Measurements from ENCODE around the gene CRY2. TPM values are rescaled to one million over a fixed set of nuclear protein-coding genes. Genes with fewer than 3 reads are reported as not detected.
"Not testable (repeated sequence)": the region's sequence is repeated elsewhere in the genome, so short reads cannot be mapped to it uniquely, and the experiment has no call there.

Gene CRY2
- total RNA-seq, 6 donors from 2014 or later, result 51.1 to 103 (median 63.2) TPM

GRCh38 chr11:45805305-45806071, 41.8 kb upstream of the CRY2 start:
- H3K4me3 ChIP-seq, result peak overlapping the region; percentile 38 to 92 (median 73)
- 18 to 26% methylated on average over 22 to 23 of the region's 29 CpGs for WGBS, 2 donors
- DNase-seq (peak in 1 of 2 donors; percentile 48), ATAC-seq (ENCODE audit: low FRiP score in 2 of 2) (peak; percentile 0 to 49)
- H3K27me3 ChIP-seq, result no peaks in the 10 kb centered on the region
- TF ChIP-seq POLR2AphosphoS5 (IDR thresholded peaks at IDR 0.05) (no peak), CTCF (IDR thresholded peaks at IDR 0.05) (no peak), EP300 (IDR thresholded peaks at IDR 0.05) (no peak), POLR2A (IDR thresholded peaks at IDR 0.05) (no peak)
- peaks cover 0 to 25% (median 14%) of the 10 kb centered on the region in 4 donors for H3K36me3 ChIP-seq
- peaks cover 32 to 61% (median 36%) of the 10 kb centered on the region in 4 donors for H3K4me1 ChIP-seq
- H3K27ac ChIP-seq, result peak overlapping the region; percentile 88 to 99 (median 94)
- no peaks in the 10 kb centered on the region for H3K9me3 ChIP-seq

DNA sequence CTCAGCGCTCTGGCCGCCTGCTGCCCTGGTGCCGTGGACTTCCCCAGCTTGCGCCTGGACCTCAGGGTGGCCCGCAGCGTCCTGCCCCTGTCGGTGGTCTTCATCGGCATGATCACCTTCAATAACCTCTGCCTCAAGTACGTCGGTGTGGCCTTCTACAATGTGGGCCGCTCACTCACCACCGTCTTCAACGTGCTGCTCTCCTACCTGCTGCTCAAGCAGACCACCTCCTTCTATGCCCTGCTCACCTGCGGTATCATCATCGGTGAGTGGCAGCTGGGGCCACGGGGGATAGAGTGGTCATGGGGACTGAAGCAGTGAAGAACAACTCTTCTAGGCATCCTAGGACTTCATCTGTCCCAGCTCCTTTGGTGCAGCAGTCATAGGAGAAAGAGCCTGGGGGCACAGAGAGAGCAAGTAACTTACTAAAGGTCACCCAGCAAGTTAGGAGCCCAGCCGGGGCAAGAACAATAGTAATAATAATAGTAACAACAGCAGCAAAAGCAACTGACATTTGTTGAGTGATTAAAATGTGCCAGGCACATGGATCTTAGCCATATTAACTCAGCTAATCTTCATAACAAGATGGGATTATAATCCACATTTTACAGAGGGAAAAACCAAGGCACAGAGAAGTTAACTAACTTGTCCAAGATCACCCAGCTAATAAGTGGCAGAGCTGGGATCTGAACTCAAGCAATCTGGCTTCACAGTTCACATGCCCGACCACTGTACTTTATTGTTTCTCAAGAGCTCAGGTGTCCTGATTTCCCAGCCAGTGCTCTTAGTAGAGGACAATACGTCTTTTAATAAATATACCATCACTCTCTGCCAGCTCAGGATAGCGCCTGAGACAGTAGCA, 41.0 kb upstream of the CRY2 start:
- peak in 1 of 2 donors; percentile 67 for DNase-seq
- Histone ChIP-seq H3K27me3 (no peaks in the 10 kb centered on the region), H3K9me3 (no peaks in the 10 kb centered on the region), H3K36me3 (peaks cover 6 to 33% (median 22%) of the 10 kb centered on the region in 4 donors), H3K4me3 (peak overlapping the region in 3 of 4 donors; percentile 66 to 92 (median 80)), H3K4me1 (peaks cover 32 to 61% (median 36%) of the 10 kb centered on the region in 4 donors), H3K27ac (peak overlapping the region in 1 of 4 donors; percentile 92)
- WGBS, 2 donors, result 71 to 82% methylated on average over 20 of the region's 20 CpGs
- no peak for ATAC-seq (ENCODE audit: low FRiP score in 2 of 2)
- TF ChIP-seq POLR2AphosphoS5 (IDR thresholded peaks at IDR 0.05), result no peak
- no peak for TF ChIP-seq CTCF (IDR thresholded peaks at IDR 0.05)
- TF ChIP-seq EP300 (IDR thresholded peaks at IDR 0.05), result no peak
- no peak for TF ChIP-seq POLR2A (IDR thresholded peaks at IDR 0.05)

DNA sequence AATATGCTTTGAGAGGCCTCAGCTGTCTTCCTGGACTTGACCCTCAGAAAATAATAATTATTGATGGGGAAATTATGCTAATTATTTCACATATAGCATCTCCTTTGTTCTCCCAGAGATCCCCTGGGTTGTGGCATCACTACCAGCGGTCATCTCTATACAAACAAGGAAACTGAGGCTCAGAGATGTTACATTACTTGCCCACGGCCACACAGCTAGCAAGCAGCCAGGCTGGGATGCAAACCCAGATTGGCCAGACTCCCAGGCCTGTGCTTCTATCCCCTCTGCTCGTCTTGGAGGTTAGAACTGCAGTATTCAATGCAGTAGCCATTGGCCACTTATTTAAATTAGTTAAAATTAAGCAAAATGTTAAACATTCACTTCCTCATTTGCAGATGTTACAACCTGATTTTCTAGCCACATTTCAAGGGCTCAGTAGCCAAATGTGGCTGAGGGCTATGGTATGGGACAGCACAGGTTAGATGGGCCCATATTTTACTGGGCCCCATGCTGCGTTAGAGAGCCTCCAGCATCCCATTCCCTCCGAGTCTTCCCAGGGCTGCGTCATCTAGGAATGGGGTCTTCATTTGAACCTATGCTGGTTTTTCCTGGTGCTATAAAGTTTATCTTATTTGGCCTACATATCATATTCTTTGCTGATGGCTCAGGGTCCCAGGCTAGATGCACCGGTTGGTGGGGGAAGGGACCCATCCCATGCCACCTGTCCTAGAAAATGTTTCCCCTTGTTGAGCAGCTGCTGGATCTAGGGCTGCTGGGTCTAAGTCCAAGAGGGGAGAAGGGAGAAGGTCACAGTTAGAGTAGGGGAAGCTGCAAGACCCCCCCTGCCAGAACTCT, 40.1 kb upstream of the CRY2 start:
- Histone ChIP-seq H3K4me1 (peaks cover 32 to 58% (median 34%) of the 10 kb centered on the region in 4 donors), H3K9me3 (no peaks in the 10 kb centered on the region), H3K27me3 (no peaks in the 10 kb centered on the region), H3K36me3 (peaks cover 10 to 42% (median 31%) of the 10 kb centered on the region in 4 donors), H3K4me3 (peak overlapping the region in 1 of 4 donors; percentile 66), H3K27ac (no peak overlapping the region)
- no peak for DNase-seq
- no peak for TF ChIP-seq CTCF (IDR thresholded peaks at IDR 0.05)
- TF ChIP-seq POLR2AphosphoS5 (IDR thresholded peaks at IDR 0.05), result no peak
- no peak for TF ChIP-seq EP300 (IDR thresholded peaks at IDR 0.05)
- TF ChIP-seq POLR2A (IDR thresholded peaks at IDR 0.05), result no peak
- 71 to 76% methylated on average over 7 of the region's 7 CpGs for WGBS, 2 donors
- ATAC-seq (ENCODE audit: low FRiP score in 2 of 2), result no peak

DNA sequence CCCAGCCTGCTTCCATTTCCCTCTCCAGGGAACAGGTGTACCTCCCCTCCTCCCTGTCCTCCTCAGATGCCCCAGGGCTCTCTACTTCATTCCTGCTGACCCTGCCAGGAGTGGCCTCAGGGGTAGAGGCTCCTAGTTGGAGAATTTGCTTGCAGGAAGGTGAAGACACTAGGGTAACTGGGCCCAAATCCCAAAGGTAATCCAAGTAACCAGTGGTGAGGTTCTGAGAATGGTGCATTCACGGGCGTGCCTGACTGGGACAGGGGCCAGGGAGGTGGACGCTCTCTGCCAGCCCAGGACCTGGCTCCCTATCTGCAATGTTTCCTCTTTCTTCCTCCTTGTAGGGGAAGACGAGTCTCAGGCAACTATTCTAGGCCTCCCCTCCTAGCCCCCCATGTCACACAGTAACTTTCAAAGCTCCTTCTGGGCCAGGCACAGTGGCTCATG, 39.5 kb upstream of the CRY2 start:
- TF ChIP-seq POLR2A (IDR thresholded peaks at IDR 0.05) (no peak), EP300 (IDR thresholded peaks at IDR 0.05) (no peak)
- Histone ChIP-seq H3K9me3 (no peaks in the 10 kb centered on the region), H3K36me3 (peaks cover 10 to 47% (median 34%) of the 10 kb centered on the region in 4 donors), H3K27ac (no peak overlapping the region), H3K4me3 (peak overlapping the region in 1 of 4 donors; percentile 10), H3K4me1 (peaks cover 32 to 57% (median 34%) of the 10 kb centered on the region in 4 donors), H3K27me3 (no peaks in the 10 kb centered on the region)
- no peak for ATAC-seq (ENCODE audit: low FRiP score in 2 of 2)
- DNase-seq, result no peak
- 57 to 80% methylated on average over 4 of the region's 4 CpGs for WGBS, 2 donors

DNA sequence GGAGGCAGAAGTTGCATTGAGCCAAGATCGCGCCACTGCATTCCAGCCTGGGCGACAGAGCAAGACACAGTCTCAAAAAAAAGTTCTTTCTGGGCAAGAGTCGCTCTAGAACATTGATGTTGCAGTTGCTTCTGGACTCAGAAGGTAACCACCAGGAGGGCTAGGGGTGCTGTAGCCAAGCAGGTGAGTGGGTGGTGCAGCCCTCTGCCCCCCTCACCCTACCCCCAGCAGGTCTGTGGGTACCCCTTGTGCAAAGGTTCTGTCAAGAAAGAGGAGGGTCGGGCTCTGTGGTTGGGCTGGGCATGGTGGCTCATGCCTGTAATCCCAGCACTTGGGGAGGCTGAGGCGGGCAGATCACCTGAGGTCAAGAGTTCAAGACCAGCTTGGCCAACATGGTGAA, 38.8 kb upstream of the CRY2 start:
- not testable (repeated sequence) for H3K27me3 ChIP-seq; H3K9me3 ChIP-seq; H3K27ac ChIP-seq; ATAC-seq (ENCODE audit: low FRiP score in 2 of 2); H3K4me3 ChIP-seq; DNase-seq
- peaks cover 10 to 47% (median 35%) of the 10 kb centered on the region in 4 donors for H3K36me3 ChIP-seq
- WGBS, 2 donors, result 94 to 97% methylated on average over 5 to 6 of the region's 6 CpGs
- peaks cover 32 to 57% (median 34%) of the 10 kb centered on the region in 4 donors for H3K4me1 ChIP-seq
